Stimulated activated CD8-positive, alpha-beta memory T cell treated with anti-CD3 and anti-CD28 coated beads, Interleukin-15, amount 100 ng/mL, for 24 hours (primary cell): ENCODE data around the gene POM121C.
"Not testable (repeated sequence)": the region's sequence is repeated elsewhere in the genome, so short reads cannot be mapped to it uniquely, and the experiment has no call there.

Source experiments
- DNase-seq: peaks from one replicate; pipeline ENCODE4 v3.0.0-alpha.2; 2020; ENCODE audit warnings: low read depth

POM121C gene

DNA sequence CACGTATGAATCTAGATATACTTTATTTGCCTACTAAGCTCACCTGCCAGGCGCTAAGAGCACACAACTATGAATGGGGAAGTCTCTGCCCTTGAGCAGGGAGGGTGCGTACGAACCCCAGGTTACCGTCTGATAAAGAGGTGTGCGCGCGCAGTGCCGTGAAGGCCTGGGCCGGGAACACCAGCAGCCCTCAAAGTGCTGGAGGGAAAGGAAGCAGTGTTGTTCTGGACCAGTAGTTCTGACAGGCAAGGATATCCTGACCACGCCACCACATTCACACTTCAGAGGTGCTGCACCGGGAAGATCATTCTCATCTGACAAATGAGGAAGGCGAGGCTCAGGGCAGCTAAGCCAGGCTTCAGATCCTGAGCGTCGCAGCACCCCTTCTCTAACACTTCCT lies 62.6 kb downstream of the POM121C start:
- not testable (repeated sequence) for DNase-seq

GRCh38 chr7:75421798-75422710 lies 64.0 kb downstream of the POM121C start:
- not testable (repeated sequence) for DNase-seq

- DNase-seq, result not testable (repeated sequence)
These were observed 65.9 kb downstream of the POM121C start for GRCh38 chr7:75420152-75420551.

DNA sequence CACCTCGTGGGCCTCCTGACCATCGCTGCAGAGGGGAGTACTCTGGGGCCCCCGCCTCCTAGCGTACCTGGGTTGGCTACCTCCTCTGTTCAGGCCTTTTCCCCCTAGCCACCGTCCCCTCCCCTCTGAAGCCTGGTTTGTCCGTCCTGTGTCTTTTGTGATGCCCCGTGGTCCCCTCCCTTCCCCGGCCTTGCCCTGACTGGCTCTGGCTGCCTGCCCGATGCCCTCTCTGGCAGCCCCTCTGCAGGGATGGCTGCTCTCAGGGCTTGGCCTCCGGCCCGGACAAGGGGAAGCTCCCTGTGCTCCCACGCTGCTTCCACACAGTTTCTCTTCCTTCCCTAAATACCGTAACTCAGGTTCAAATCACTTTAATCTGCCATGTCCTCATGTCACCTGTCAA lies 66.4 kb downstream of the POM121C start:
- DNase-seq, result not testable (repeated sequence)

GRCh38 chr7:75419210-75419609 lies 66.9 kb downstream of the POM121C start:
- not testable (repeated sequence) for DNase-seq

DNA sequence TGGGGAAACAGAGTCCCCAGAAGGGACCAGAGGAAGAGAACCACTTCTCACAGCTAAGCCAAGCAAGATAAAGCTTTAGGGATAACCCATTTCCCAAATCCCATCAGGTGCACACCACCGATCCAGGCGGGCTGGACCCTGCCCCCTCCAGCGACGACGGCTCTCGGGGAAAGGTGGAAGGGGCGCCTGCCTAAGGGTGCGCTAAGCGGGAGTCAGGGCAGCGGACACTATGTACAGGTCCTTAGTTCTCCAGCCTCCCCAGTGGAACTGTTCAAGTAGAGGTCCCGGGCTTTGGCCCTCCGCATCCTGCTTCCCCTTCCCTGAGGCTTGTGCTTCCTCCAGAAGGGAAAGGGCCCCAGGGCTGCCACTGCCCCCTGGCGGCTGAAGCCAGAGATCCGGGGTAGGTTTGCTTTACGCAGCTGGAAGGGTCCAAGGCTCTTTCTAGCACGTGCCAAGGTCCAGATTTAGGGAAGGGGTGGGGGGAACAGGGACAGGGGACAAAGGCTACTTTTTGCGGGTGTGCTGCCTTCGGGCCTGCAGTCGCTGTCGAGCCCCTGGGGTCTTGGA lies 67.7 kb downstream of the POM121C start:
- DNase-seq, result not testable (repeated sequence)

GRCh38 chr7:75416787-75417186 lies 69.3 kb downstream of the POM121C start:
- DNase-seq, result not testable (repeated sequence)

- DNase-seq, result not testable (repeated sequence)
These were observed 70.2 kb downstream of the POM121C start for GRCh38 chr7:75415829-75416373.

- DNase-seq, result not testable (repeated sequence)
These were observed 70.7 kb downstream of the POM121C start for GRCh38 chr7:75415428-75415817.

GRCh38 chr7:75414708-75415427 lies 71.2 kb downstream of the POM121C start:
- DNase-seq, result not testable (repeated sequence)

DNA sequence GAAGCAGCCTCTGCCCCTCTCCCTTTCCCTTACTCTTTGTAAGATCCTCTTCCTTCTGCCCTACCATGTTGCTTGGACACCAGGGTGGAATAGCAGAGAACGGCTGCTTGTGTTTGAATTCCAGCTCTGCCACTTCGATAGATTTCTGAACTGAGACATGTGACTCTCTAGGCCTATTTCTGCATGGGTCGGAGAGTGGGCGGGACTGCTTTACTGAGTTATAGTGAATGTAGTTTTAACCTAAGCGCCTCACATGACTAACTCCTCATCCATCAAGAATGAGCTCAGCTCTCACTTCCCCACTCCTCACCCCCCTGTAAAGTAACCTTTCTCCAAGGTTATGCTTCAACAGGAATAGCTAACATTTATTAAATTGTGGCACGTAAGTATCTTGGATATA lies 71.9 kb downstream of the POM121C start:
- not testable (repeated sequence) for DNase-seq

- DNase-seq, result not testable (repeated sequence)
These were observed 75.3 kb downstream of the POM121C start for GRCh38 chr7:75410823-75411173.

DNA sequence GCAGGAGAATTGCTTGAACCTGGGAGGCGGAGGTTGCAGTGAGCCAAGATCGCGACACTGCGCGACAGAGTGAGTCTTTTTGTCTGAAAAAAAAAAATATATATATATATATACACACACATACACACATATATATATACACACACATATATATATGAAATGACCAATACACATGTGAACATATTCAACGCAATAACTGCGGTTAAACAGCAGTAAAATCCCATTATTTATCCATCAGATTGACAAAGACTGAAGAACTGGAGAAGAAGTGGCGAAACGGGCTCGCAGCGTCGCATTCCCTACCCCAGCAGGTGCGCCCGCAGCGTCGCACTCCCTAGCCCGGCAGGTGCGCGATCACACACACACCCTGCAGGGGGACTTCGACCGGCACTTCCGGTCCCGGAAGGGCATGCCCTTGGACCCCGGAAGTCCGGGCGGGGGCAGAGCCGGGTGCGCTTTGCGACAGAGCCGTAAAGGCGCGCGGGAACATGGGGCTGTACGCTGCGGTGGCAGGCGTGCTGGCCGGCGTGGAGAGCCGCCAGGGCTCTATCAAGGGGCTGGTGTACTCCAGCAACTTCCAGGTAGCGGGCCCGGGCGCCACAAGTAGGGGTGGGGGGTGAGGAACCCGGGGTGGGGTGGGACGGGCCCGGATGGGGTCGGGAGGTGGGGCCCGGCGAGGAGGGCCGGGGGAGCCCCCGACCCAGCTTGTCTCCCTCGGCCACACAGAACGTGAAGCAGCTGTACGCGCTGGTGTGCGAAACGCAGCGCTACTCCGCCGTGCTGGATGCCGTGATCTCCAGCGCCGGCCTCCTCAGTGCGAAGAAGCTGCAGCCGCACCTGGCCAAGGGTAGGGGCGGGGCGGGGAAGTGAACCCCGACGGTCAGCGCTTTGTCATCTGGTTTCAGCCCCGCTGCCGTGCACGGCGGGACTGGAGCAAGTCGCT lies 75.9 kb downstream of the POM121C start:
- not testable (repeated sequence) for DNase-seq

GRCh38 chr7:75404663-75405062 lies 81.4 kb downstream of the POM121C start:
- DNase-seq, result not testable (repeated sequence)

DNA sequence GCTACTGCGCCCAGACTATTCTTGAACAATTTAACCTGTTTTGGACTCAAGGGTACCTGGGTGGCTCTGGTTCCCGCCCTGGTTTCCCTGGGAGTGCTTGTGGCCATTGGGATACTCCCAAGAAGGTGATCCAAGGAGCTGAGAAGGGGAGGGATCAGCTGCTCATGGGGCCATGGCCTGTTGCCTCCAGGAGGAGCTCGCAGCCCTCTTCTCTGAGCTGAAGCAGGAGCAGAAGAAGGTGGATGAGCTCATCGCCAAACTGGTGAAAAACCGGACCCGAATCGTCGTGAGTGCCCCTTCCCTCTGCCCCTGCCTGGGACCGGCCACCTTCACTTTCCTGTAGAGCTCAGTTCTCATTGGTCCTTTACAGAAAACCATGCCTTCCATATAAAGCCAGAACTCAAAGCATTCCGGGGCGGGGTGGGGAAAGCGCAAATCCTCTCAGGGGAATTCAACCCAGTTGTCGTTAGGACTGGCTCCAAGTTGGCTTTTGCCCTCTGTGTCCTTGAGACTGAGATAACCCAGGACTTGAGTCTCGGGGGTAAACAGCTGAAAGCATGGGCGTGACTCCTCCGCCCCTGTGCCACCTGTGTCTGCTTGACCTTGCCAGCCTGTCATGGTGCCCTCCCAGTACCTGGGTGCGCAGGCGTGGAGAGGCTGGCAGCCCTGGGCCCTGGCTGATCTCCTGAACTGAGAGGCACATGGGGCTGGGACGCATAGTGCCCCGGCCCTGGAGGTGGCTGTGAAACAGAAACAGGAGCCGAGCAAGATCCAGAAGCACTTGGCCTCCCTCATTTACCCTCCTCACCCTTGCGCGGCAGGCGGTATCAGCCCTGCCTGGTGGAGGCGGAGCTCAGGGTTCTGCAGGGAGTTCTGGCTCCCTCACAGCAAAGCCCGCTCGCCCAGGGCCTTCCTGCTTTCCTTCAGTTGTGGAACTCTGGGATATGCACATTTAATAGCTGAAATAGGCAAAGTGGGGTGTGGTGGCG lies 82.3 kb downstream of the POM121C start:
- not testable (repeated sequence) for DNase-seq

DNA sequence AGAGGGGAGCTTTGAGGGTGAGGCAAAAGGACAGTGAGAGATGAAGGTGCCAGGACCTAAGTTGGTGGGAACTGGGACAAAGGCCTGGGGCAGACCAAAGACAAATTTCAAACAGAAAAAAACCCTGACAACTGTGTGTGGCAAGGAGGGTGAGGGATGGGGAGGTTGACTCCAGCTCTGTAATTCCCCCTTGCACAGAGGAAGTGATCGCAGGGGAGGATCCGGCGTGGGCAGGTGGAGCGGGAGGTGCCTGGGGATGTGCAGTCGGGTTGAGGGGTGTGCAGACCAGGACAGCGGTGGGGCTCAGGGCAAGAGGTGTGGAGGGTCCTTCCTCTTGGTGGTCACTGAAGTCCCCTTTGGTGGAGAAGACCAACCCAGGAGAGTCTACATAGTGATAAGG lies 85.5 kb downstream of the POM121C start:
- DNase-seq, result not testable (repeated sequence)

DNA sequence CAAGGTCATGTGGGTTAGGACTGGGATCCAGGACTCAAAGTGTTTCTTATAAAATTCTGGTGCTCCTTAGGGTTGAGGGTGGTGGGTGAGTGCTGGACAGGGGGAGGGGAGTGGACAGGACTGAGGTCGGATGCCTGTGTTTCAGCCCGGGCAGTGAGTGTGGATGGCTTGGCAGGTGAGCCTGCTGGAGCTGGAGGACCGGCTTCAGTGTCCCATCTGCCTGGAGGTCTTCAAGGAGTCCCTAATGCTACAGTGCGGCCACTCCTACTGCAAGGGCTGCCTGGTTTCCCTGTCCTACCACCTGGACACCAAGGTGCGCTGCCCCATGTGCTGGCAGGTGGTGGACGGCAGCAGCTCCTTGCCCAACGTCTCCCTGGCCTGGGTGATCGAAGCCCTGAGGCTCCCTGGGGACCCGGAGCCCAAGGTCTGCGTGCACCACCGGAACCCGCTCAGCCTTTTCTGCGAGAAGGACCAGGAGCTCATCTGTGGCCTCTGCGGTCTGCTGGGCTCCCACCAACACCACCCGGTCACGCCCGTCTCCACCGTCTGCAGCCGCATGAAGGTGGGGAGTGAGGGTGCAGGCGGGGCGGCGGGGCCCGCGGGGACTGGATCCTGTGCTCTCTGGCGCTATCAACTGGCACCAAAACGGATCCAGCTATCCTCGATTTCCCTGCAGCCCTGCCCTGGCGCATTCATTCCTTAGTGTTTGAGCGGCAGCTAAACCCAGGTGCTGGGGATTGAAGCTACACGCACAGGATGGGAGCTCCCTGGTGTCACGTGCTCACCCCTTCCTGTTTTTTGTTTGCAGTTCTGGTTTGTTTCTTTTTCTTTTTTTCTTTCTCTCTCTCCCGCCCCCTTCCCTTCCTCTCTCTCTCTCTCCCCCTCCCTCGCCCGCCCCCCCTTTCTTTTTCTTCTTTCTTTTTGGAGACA lies 87.1 kb downstream of the POM121C start:
- not testable (repeated sequence) for DNase-seq

- not testable (repeated sequence) for DNase-seq
These were observed 88.2 kb downstream of the POM121C start for GRCh38 chr7:75397865-75398264.

GRCh38 chr7:75395329-75395728 lies 90.8 kb downstream of the POM121C start, which contains the start of gene TRIM73:
Gene TRIM73, plus strand, starts transcription at chr7:75395629. Its CDS starts 3,305 bp downstream, at chr7:75398934.
- not testable (repeated sequence) for DNase-seq
